Measurements from ENCODE around the gene CTNNA2.

- TF ChIP-seq CREB1 (IDR thresholded peaks at IDR 0.05; ENCODE audit: low read depth): no peak
- TF ChIP-seq RAD21 (IDR thresholded peaks at IDR 0.05; ENCODE audit: low read depth): no peak
- no peak for TF ChIP-seq FOXM1 (IDR thresholded peaks at IDR 0.05; ENCODE audit: borderline replicate concordance, low read depth)
- no peak for TF ChIP-seq MAX (IDR thresholded peaks at IDR 0.05)
- no peak for TF ChIP-seq EP300 (IDR thresholded peaks at IDR 0.05; ENCODE audit: borderline replicate concordance)
- TF ChIP-seq REST (IDR thresholded peaks at IDR 0.05; ENCODE audit: low read depth): no peak
- TF ChIP-seq YY1 (IDR thresholded peaks at IDR 0.05; ENCODE audit: low read depth): no peak
- no peak for TF ChIP-seq NFIC (IDR thresholded peaks at IDR 0.05)
- no peak for TF ChIP-seq TAF1 (IDR thresholded peaks at IDR 0.05; ENCODE audit: low read depth)
- no peak for TF ChIP-seq TCF12 (IDR thresholded peaks at IDR 0.05; ENCODE audit: low read depth)
- TF ChIP-seq USF1 (IDR thresholded peaks at IDR 0.05): no peak
- no peak for TF ChIP-seq CEBPB (IDR thresholded peaks at IDR 0.05)
- TF ChIP-seq ZBTB7A (IDR thresholded peaks at IDR 0.05; ENCODE audit: low read depth): no peak
Observed at GRCh38 chr2:79604748-79605147, 91.9 kb downstream of the CTNNA2 start.
